DND-41 (cell line): ENCODE measurements around the gene ONECUT1.

Experiments used
- ATAC-seq: fragments of 200-7000 bp; cut with Tn5 transposase; 3 replicates; pipeline ENCODE4 v1.9.1; 2021; ENCODE audit warnings: low read depth; ENCODE audit not compliant: insufficient read depth
- DNase-seq: peaks from one replicate; pipeline ENCODE4 v3.0.0-alpha.2; 2020
- H2AFZ ChIP-seq: 2 replicates; pipeline ENCODE4 v1.6.0; 2012; ENCODE audit warnings: low read depth, low read length
- H3K27ac ChIP-seq: 2 replicates; pipeline ENCODE4 v1.5.1; 2012; ENCODE audit warnings: low read length, inconsistent platforms
- H3K27me3 ChIP-seq: fragments of 200-600 bp; sonication (generic); 2 replicates; pipeline ENCODE4 v1.6.0; 2012; ENCODE audit warnings: low read length, mild to moderate bottlenecking, inconsistent platforms; ENCODE audit not compliant: insufficient read depth, poor library complexity
- H3K36me3 ChIP-seq: 2 replicates; pipeline ENCODE4 v1.5.1; 2012; ENCODE audit warnings: low read length, inconsistent platforms; ENCODE audit not compliant: insufficient read depth
- H3K4me1 ChIP-seq: 2 replicates; pipeline ENCODE4 v1.5.1; 2012; ENCODE audit warnings: mild to moderate bottlenecking, low read length; ENCODE audit not compliant: insufficient read depth
- H3K4me2 ChIP-seq: 2 replicates; pipeline ENCODE4 v1.6.0; 2012; ENCODE audit warnings: mild to moderate bottlenecking, moderate library complexity, low read length, inconsistent platforms; ENCODE audit not compliant: insufficient read depth
- H3K4me3 ChIP-seq, 2 experiments: fragments of 200-600 bp in 1 of 2; shearing (Covaris generic) in 1 of 2; 2 replicates each; pipeline ENCODE4 v1.5.1; 2012 to 2016; ENCODE audit warnings: inconsistent platforms in 2 of 2, low read length in 2 of 2, mild to moderate bottlenecking in 2 of 2, low read depth in 1 of 2, moderate library complexity in 1 of 2
- H3K79me2 ChIP-seq: 2 replicates; pipeline ENCODE4 v1.6.0; 2012; ENCODE audit warnings: low read length, inconsistent platforms; ENCODE audit not compliant: insufficient read depth
- H3K9ac ChIP-seq: 2 replicates; pipeline ENCODE4 v1.6.0; 2012; ENCODE audit warnings: low read depth, mild to moderate bottlenecking, inconsistent platforms, low read length, moderate library complexity
- H3K9me3 ChIP-seq: 2 replicates; pipeline ENCODE4 v1.5.1; 2012; ENCODE audit warnings: low read length, moderate library complexity, mild to moderate bottlenecking, inconsistent platforms; ENCODE audit not compliant: insufficient read depth, severe bottlenecking
- H4K20me1 ChIP-seq: 2 replicates; pipeline ENCODE4 v1.6.0; 2012; ENCODE audit warnings: low read length; ENCODE audit not compliant: insufficient read depth
- CTCF ChIP-seq: IDR thresholded peaks from 2 replicates; pipeline ENCODE4 v1.5.1; 2012; ENCODE audit warnings: borderline replicate concordance, low read length, moderate library complexity, mild to moderate bottlenecking; ENCODE audit not compliant: poor library complexity, severe bottlenecking; ENCODE audit errors: extremely low read depth
- EZH2 ChIP-seq: IDR thresholded peaks from 3 replicates; pipeline ENCODE4 v1.6.1; 2012; ENCODE audit warnings: borderline replicate concordance, low read depth, mild to moderate bottlenecking, moderate library complexity, low read length, inconsistent platforms; ENCODE audit not compliant: severe bottlenecking

Gene ONECUT1

GRCh38 chr15:52745326-52746161, 44.6 kb downstream of the ONECUT1 start:
- DNase-seq (no peak), ATAC-seq (no peak)
- H2AFZ ChIP-seq, result no peak overlapping the region
- H3K4me3 ChIP-seq, result no peak overlapping the region
- H3K36me3 ChIP-seq, result no peaks in the 10 kb centered on the region
- H3K4me1 ChIP-seq, result no peaks in the 10 kb centered on the region
- no peak overlapping the region for H3K9ac ChIP-seq
- H3K27me3 ChIP-seq, result no peaks in the 10 kb centered on the region
- no peaks in the 10 kb centered on the region for H3K79me2 ChIP-seq
- H3K9me3 ChIP-seq, result no peaks in the 10 kb centered on the region
- H4K20me1 ChIP-seq, result no peaks in the 10 kb centered on the region
- TF ChIP-seq CTCF, result no peak
- TF ChIP-seq EZH2, result no peak
- H3K4me2 ChIP-seq, result no peak overlapping the region
- H3K27ac ChIP-seq, result no peak overlapping the region

- DNase-seq (no peak), ATAC-seq (no peak)
- H3K4me2 ChIP-seq, result no peak overlapping the region
- no peaks in the 10 kb centered on the region for H3K27me3 ChIP-seq
- H3K4me3 ChIP-seq, result no peak overlapping the region
- no peak overlapping the region for H3K9ac ChIP-seq
- no peak overlapping the region for H3K27ac ChIP-seq
- H3K9me3 ChIP-seq, result no peaks in the 10 kb centered on the region
- H3K36me3 ChIP-seq, result no peaks in the 10 kb centered on the region
- H3K4me1 ChIP-seq, result no peaks in the 10 kb centered on the region
- no peaks in the 10 kb centered on the region for H4K20me1 ChIP-seq
- H3K79me2 ChIP-seq, result no peaks in the 10 kb centered on the region
- no peak overlapping the region for H2AFZ ChIP-seq
- TF ChIP-seq EZH2 (no peak), CTCF (no peak)
Observed at GRCh38 chr15:52738311-52738710, 51.8 kb downstream of the ONECUT1 start.

GRCh38 chr15:52737720-52738119, 52.4 kb downstream of the ONECUT1 start:
- Histone ChIP-seq H2AFZ (no peak overlapping the region), H3K79me2 (no peaks in the 10 kb centered on the region), H4K20me1 (no peaks in the 10 kb centered on the region), H3K4me1 (no peaks in the 10 kb centered on the region), H3K4me3 (no peak overlapping the region), H3K36me3 (no peaks in the 10 kb centered on the region), H3K27me3 (no peaks in the 10 kb centered on the region), H3K9me3 (no peaks in the 10 kb centered on the region), H3K4me2 (no peak overlapping the region), H3K9ac (no peak overlapping the region), H3K27ac (no peak overlapping the region)
- TF ChIP-seq EZH2 (no peak), CTCF (no peak)
- DNase-seq (no peak), ATAC-seq (no peak)
